GM12891 (cell line): ENCODE data around the gene PLPP2.

Experiments
- PAX5 ChIP-seq: IDR thresholded peaks from 2 replicates; pipeline ENCODE4 v1.6.1; 2011; ENCODE audit warnings: low read length, moderate library complexity, mild to moderate bottlenecking; ENCODE audit not compliant: insufficient read depth, severe bottlenecking
- POLR2A ChIP-seq: IDR thresholded peaks from 2 replicates; pipeline ENCODE4 v1.6.1; 2011; ENCODE audit warnings: low read depth, low read length, control low read depth
- POLR2AphosphoS5 ChIP-seq: IDR thresholded peaks from 2 replicates; pipeline ENCODE4 v1.6.1; 2011; ENCODE audit warnings: low read depth, low read length, control low read depth
- SPI1 ChIP-seq: IDR thresholded peaks from 2 replicates; pipeline ENCODE4 v1.6.1; 2011; ENCODE audit warnings: low read depth, low read length, control low read depth
- TAF1 ChIP-seq: IDR thresholded peaks from 2 replicates; pipeline ENCODE4 v1.6.1; 2011; ENCODE audit warnings: low read depth, low read length, control low read depth

GRCh38 chr19:313169-313987 lies 22.2 kb upstream of the PLPP2 start:
- TF ChIP-seq POLR2A = no peak
- TF ChIP-seq POLR2AphosphoS5 = no peak
- no peak for TF ChIP-seq SPI1
- no peak for TF ChIP-seq PAX5
- no peak for TF ChIP-seq TAF1
